Osteoblast (primary cell): Measurements from ENCODE around the gene CHST12. TPM values are rescaled to one million over a fixed set of nuclear protein-coding genes. Genes with fewer than 3 reads are reported as not detected.
"Not testable (repeated sequence)": the region's sequence is repeated elsewhere in the genome, so short reads cannot be mapped to it uniquely, and the experiment has no call there.

ENCODE experiments used
- DNase-seq: peaks from one replicate; pipeline ENCODE4 v3.0.0; 2011; ENCODE audit warnings: low spot score, mixed read lengths; ENCODE audit not compliant: insufficient read length; ENCODE audit errors: missing footprints
- H2AFZ ChIP-seq: 2 replicates; pipeline ENCODE4 v1.6.0; 2011; ENCODE audit warnings: mild to moderate bottlenecking, low read length
- H3K27ac ChIP-seq: 2 replicates; pipeline ENCODE4 v1.5.1; 2011; ENCODE audit warnings: mild to moderate bottlenecking, low read depth, low read length, moderate library complexity
- H3K27me3 ChIP-seq: 2 replicates; pipeline ENCODE4 v1.6.0; 2012; ENCODE audit warnings: mild to moderate bottlenecking, control low read depth, inconsistent platforms, low read length, moderate library complexity; ENCODE audit not compliant: insufficient read depth
- H3K36me3 ChIP-seq: 2 replicates; pipeline ENCODE4 v1.5.1; 2011; ENCODE audit warnings: mild to moderate bottlenecking, low read length, control low read depth, moderate library complexity; ENCODE audit not compliant: insufficient read depth
- H3K4me1 ChIP-seq: 2 replicates; pipeline ENCODE4 v1.5.1; 2011; ENCODE audit warnings: mild to moderate bottlenecking, low read length, control low read depth, moderate library complexity; ENCODE audit not compliant: insufficient read depth
- H3K4me2 ChIP-seq: 2 replicates; pipeline ENCODE4 v1.6.0; 2011; ENCODE audit warnings: mild to moderate bottlenecking, low read length; ENCODE audit not compliant: insufficient read depth
- H3K4me3 ChIP-seq: fragments of 200-600 bp; sonication (generic); 3 replicates; pipeline ENCODE4 v1.5.1; 2012; ENCODE audit warnings: mild to moderate bottlenecking, low read length, inconsistent platforms; ENCODE audit not compliant: insufficient read depth
- H3K79me2 ChIP-seq: 2 replicates; pipeline ENCODE4 v1.6.0; 2012; ENCODE audit warnings: mild to moderate bottlenecking, low read length, control low read depth, inconsistent platforms; ENCODE audit not compliant: insufficient read depth
- H3K9me3 ChIP-seq: 2 replicates; pipeline ENCODE4 v1.5.1; 2011; ENCODE audit warnings: low read depth, low read length, control low read depth
- H4K20me1 ChIP-seq: 2 replicates; pipeline ENCODE4 v1.6.0; 2012; ENCODE audit warnings: mild to moderate bottlenecking, low read length, control low read depth; ENCODE audit not compliant: insufficient read depth
- total RNA-seq: library from RNA; depleted of rRNA; stranded (reverse); fragments of >200 nt; gene quantifications from 2 replicates; pipeline ENCODE4 v1.2.3, GENCODE V29; 2012
- TF ChIP-seq, protein P1 (sequence below): IDR thresholded peaks from 2 replicates; pipeline ENCODE4 v1.5.1; 2011; ENCODE audit warnings: mild to moderate bottlenecking, low read depth, low read length, moderate library complexity; ENCODE audit errors: extremely low read depth

Gene CHST12
- total RNA-seq, 1 donor = 4.0 TPM

DNA sequence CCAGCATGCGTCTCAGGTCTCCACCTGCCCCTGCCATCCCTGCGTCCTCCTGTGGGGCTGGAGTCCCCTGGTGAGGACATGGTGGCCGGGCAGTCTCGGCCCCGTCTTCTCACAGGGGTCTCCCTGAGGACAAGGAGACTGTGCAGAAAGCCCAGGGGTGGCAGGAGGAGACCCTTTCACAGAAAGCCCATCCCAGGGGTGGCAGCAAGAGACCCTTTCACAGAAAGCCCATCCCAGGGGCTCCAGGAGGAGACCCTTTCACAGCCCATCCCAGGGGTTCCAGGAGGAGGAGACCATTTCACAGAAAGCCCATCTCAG, 14.8 kb upstream of the CHST12 start:
- Histone ChIP-seq H3K36me3 (no peaks in the 10 kb centered on the region), H3K27ac (no peak overlapping the region), H2AFZ (no peak overlapping the region), H3K4me3 (no peak overlapping the region), H3K79me2 (no peaks in the 10 kb centered on the region), H3K9me3 (no peaks in the 10 kb centered on the region), H3K4me1 (peaks cover 2% of the 10 kb centered on the region), H4K20me1 (no peaks in the 10 kb centered on the region), H3K4me2 (no peak overlapping the region), H3K27me3 (no peaks in the 10 kb centered on the region)
- DNase-seq = peak; percentile 55
- TF ChIP-seq, protein P1, sequence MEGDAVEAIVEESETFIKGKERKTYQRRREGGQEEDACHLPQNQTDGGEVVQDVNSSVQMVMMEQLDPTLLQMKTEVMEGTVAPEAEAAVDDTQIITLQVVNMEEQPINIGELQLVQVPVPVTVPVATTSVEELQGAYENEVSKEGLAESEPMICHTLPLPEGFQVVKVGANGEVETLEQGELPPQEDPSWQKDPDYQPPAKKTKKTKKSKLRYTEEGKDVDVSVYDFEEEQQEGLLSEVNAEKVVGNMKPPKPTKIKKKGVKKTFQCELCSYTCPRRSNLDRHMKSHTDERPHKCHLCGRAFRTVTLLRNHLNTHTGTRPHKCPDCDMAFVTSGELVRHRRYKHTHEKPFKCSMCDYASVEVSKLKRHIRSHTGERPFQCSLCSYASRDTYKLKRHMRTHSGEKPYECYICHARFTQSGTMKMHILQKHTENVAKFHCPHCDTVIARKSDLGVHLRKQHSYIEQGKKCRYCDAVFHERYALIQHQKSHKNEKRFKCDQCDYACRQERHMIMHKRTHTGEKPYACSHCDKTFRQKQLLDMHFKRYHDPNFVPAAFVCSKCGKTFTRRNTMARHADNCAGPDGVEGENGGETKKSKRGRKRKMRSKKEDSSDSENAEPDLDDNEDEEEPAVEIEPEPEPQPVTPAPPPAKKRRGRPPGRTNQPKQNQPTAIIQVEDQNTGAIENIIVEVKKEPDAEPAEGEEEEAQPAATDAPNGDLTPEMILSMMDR = no peak

DNA sequence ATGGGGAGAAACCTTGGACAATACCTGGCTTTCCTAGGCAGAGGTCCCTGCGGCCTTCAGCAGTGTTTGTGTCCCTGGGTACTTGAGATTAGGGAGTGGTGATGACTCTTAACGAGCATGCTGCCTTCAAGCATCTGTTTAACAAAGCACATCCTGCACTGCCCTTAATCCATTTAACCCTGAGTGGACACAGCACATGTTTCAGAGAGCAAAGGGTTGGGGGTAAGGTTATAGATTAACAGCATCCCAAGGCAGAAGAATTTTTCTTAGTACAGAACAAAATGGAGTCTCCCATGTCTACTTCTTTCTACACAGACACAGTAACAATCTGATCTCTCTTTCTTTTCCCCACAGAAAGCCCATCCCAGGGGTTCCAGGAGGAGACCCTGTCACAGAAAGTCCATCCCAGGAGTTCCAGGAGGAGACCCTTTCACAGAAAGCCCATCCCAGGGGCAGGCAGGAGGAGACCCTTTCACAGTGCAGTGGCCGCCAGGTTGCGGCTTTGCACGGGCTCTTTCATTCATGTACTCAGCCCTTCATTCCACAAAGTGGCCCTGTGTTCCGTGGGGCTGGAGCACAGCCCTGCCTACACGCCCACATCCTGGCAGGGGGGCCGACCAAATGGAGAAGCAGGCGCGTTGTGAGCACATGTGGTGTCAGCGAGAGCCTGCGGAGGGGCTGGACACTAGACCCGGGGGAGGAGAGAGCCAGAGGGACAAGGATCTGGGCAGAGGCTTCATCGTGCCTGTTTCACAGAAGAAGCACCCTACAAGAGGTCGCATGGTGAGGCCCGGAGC, 13.2 kb upstream of the CHST12 start:
- H2AFZ ChIP-seq = not testable (repeated sequence)

DNA sequence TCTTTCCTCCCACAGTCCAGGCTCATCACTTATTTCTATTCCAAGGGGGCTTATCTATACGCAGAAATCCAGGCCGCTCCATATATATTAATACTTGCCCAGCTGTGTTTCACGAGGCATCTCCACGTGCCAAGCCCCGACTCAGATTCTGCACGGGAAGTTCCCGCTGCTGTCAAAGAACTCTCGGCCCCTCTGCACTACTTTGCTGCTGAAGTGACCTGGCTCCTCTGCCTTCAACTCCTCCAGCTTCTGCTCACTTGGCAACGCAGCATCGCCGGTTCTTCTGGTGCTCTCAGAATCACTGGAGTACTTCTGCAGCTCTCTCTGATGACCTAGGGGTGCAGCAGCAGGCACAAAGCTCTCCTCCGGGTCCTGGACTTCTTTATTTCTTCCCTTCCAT, 9.7 kb upstream of the CHST12 start:
- Histone ChIP-seq H3K9me3 (no peaks in the 10 kb centered on the region), H3K27me3 (no peaks in the 10 kb centered on the region), H4K20me1 (no peaks in the 10 kb centered on the region), H3K79me2 (no peaks in the 10 kb centered on the region), H3K4me1 (peaks cover 2% of the 10 kb centered on the region), H3K4me2 (no peak overlapping the region), H3K4me3 (no peak overlapping the region), H3K36me3 (no peaks in the 10 kb centered on the region), H3K27ac (no peak overlapping the region), H2AFZ (no peak overlapping the region)
- TF ChIP-seq, protein P1 = no peak
- DNase-seq = peak; percentile 87

More for the DNA sequence above, 13.2 kb upstream of the CHST12 start:
- not testable (repeated sequence) for H3K27ac ChIP-seq, H3K4me3 ChIP-seq, H3K4me1 ChIP-seq, H3K36me3 ChIP-seq, H3K79me2 ChIP-seq, H3K27me3 ChIP-seq, H3K9me3 ChIP-seq, H4K20me1 ChIP-seq
- H3K4me2 ChIP-seq = peak overlapping the region; percentile 13
- DNase-seq = peak; percentile 30

DNA sequence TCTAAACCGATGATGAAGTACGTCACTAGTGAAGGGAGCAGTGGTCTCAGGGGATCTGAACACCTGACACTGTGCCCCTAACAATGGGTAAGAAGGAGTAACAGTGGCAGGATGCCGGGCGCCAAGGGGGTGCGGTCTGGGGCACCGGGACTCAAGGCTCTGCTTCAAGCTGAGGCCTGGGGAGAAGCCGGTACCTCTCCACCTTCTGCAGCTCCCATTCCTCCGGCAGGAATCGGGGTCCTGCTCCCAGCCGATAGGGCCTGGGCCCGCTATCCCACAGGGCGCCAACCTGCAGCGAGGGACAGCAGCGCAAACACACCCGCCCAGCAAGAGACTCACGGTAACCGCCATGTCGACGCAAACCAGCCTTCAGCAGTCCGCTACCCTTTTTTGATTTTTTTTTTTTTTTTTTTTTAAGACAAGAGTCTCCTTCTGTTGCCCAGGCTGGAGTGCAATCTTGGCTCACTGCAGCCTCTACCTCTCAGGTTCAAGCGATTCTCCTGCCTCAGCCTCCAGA, 8.8 kb upstream of the CHST12 start:
- Histone ChIP-seq H3K27me3 (no peaks in the 10 kb centered on the region), H3K4me2 (no peak overlapping the region), H3K4me3 (no peak overlapping the region), H3K4me1 (peaks cover 5% of the 10 kb centered on the region), H2AFZ (no peak overlapping the region), H3K79me2 (no peaks in the 10 kb centered on the region), H3K27ac (no peak overlapping the region), H3K9me3 (no peaks in the 10 kb centered on the region), H4K20me1 (no peaks in the 10 kb centered on the region), H3K36me3 (no peaks in the 10 kb centered on the region)
- peak; percentile 31 for DNase-seq
- TF ChIP-seq, protein P1 = no peak
